ENCODE data around the gene IFNA14.
"Not testable (repeated sequence)": the region's sequence is repeated elsewhere in the genome, so short reads cannot be mapped to it uniquely, and the experiment has no call there.

Gene IFNA14

GRCh38 chr9:21239911-21240310 lies at the start of gene IFNA14:
Gene IFNA14 (minus strand): TSS chr9:21240005. CDS start chr9:21239935, 70 bp downstream.
- no peak for DNase-seq

GRCh38 chr9:21287280-21287679 lies 47.5 kb upstream of the IFNA14 start:
- no peak for DNase-seq

DNA sequence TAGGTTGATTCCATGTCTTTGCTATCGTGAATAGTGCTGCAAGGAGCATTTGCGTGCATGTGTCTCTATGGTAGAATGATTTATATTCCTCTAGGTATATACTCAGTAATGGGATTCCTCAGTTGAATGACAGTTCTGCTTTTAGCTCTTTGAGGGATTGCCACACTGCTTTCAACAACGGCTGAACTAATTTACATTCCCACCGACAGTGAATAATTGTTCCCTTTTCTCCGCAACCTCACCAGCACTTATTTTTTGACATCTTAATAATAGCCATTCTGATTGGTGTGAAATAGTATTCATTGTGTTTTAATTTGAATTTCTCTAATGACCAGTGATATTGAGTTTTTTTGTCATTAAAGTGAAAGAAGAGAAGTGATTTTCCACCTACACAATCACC lies 46.9 kb upstream of the IFNA14 start:
- DNase-seq: no peak

DNA sequence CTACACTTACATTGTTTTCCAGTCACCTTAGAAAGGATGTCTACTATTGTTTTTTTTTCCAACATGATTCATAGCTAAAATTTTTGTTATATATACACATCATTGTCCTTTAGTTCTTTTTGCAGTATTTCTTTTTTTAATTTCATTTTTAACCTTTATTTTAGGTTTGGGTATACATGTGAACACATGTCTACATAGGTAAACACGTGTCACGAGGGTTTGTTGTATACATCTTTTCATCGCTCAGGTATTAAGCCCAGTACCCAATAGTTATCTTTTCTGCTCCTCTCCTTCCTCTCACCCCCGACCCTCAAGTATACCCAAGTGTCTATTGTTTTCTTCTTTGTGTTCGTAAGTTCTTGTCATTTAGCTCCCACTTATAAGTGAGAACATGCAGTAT lies 46.3 kb upstream of the IFNA14 start:
- DNase-seq: no peak

DNA sequence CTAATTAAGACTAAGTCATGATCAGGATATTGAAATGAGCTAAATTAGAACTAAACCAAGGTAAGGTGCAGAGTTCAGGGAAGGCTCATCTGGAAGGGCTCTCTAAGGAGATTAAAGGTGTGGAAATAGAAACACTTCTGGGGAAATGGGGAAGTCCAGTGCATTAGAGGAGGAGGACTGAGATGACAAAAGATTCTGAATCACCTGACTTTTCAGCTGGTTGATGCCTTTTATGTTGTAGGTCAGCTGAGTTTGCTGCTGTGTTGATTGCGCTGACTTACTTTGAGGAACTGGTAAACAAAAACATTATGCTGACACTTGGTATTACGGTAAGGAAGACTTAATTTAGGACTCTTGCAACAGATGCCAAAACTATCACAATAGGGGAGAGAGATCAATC lies 41.5 kb upstream of the IFNA14 start:
- DNase-seq: no peak

GRCh38 chr9:21268347-21268657 lies 28.5 kb upstream of the IFNA14 start:
- DNase-seq: no peak

DNA sequence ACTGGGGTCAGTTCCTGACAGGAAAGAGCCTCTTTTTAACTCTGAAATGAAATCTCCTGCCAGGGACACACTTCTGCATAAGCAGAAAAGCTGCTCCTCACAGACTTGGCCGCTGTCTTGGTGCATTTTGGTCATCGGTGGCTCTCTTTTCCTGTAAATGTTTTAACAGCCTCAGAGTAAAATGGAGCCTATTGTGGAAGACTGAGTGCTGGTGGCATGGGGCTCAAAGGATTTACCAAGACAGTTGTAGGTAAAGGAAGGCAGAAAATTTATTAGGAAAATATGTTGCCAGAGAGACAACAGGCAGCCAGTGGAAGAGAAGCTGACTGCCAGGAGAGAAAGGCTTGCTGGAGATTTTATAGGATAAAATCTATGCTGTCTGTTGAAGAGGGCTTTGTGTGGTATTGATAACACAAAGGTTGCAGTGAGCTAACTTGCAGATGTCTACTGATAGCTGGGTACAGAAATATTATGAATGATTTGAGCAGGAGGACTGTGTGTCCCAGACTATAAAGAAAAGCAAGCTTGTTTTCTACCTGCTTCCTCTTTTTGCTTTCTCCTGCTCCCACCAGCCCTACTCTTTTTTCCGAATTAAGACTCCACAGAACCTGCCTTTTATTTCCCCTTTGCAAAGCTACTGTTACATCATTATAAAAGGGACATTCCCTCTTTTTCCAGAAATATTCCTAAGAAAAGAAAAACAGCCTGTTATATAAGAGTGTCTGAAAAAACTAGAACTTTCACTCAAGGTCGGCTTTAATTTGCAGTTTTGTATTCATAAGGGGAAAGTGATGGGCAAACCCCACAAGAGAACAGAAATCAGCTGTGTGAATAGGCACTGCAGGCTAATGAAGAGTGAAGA lies 27.9 kb upstream of the IFNA14 start:
- DNase-seq: no peak

- no peak for DNase-seq
These were observed 27.1 kb upstream of the IFNA14 start for GRCh38 chr9:21266733-21267484.

GRCh38 chr9:21265421-21266189 lies 25.8 kb upstream of the IFNA14 start:
- DNase-seq: no peak

DNA sequence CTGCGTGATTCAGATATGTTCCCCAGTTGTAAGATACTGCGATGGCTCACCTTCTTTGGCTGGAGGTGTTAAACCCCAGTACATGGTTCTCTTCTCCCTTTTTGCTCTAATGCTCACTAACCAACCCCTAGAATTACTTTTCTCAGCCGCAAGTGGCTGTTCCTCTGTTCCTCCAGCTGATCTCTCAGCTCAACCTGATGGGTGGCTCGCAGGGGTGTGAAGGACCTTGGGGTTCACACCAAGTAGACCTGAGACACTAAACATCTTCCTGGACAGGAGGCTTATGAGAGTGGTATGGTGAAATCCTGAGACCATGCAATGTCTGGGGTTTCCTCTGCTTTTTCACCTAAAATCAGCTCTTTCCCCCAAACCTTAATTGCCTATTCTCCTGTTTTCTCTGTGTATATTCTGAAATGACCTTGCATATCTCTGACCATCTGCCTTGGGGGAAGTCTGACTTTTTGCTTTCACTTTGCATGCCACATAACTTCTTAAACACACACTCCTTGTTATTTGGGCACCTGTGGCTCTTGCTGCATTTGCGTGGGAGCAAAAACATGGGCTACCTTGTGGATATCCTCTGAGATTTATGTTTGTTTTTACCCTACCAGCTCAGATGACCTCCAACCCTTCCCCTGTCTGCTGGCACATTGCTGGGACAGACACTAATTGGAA lies 15.9 kb upstream of the IFNA14 start:
- DNase-seq: no peak

DNA sequence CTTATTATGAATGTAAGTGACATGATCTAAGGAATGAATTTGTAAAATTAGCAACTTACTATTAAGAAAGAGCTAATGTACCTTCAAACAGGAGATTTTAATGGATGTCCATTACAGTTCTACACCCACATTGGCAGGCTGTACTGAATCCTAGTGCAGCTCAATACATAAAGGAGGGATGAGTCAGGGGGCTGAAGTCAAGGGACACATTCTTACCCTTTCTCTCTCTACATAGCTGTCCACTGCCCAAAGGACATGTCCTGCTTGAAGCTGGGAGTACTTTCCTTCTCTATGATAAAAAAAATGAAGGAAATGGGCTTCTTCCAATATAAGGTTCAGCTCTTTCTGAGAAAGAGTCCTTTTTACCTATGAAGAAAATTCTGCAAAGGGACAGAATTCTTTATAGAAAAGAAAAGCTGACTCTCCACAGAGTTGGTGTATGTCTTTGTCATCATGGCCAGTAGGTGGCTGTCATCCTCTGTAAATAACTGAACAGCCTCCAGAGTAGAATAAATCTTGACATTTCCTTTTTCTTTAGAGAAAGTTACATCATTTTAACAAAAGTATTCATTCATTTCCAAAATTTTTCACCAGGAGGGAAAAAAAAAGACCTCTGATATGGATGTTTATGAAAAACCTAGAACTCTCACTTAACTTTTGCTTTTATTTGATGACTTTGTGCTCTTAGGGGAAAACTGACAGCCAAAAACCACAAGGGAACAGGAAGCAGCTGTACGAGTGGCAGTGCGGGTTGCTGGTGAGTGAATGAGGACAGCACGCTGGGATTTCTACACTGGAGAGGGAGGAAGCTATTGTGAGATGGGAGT lies 13.1 kb upstream of the IFNA14 start:
- DNase-seq: no peak

GRCh38 chr9:21251638-21252037 lies 11.8 kb upstream of the IFNA14 start:
- DNase-seq: no peak

- no peak for DNase-seq
These were observed 11.4 kb upstream of the IFNA14 start for GRCh38 chr9:21251190-21251589.

- DNase-seq: no peak
These were observed 5.0 kb upstream of the IFNA14 start for GRCh38 chr9:21244836-21245235.

DNA sequence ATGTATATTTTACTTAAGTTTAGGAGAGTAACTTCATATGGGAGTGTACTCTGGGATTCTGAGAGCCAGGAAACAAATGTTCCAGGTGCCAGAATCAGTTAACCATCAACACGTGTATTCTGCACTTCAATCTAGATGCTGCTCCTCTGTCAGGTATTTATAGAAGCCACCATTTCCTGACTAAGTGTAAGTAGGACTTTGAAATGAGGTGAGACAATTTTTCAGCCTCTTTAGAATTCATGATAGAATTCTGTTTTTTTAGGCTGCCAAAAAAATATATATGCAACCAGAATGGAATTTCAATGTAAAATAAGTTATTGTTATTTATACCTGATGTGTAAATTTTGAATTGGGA lies 3.5 kb downstream of the IFNA14 start:
- not testable (repeated sequence) for DNase-seq

DNA sequence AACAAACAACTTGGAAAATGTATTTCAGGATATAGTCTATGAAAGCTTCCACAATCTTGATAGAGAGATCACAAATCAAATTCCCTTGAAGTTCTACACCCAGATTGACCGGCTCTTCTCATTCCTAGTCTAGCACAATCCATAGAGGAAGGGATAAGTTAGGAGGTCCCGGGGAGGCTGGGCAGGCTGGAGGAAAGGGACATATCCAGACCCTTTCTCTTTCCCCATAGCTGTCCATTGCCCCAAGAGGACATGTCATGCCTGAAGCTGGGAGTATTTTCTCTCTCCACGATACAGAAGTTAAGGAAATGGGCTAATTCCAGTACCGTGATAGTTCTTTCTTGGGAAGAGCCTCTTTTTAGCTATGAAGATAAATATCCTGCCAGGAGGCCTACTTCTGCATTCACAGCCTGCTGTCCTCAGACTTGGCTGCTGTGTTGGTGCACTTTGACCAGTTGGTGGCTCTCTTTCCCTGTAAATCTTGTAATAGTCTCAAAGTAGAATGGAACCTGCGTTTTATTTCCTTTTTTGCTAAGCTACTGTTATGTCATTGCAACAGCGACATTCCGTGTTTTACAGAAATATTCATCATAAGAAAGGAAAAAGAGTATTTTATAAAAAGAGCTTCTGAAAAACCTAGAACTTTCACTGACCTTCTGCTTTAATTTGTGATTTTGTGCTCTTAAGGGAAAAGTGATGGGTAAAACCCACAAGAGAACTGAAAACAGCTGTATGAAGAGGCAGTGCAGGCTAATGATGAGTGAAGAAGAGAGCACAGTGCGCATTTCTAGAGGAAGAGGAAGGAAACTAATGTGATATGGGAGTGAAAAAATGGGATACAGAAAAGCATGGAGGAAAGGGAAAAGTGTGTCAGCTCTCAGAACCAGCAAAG lies 4.1 kb downstream of the IFNA14 start:
- not testable (repeated sequence) for DNase-seq

- DNase-seq: no peak
These were observed 5.6 kb downstream of the IFNA14 start for GRCh38 chr9:21234153-21234687.

- no peak for DNase-seq
These were observed 6.5 kb downstream of the IFNA14 start for GRCh38 chr9:21233258-21233657.

DNA sequence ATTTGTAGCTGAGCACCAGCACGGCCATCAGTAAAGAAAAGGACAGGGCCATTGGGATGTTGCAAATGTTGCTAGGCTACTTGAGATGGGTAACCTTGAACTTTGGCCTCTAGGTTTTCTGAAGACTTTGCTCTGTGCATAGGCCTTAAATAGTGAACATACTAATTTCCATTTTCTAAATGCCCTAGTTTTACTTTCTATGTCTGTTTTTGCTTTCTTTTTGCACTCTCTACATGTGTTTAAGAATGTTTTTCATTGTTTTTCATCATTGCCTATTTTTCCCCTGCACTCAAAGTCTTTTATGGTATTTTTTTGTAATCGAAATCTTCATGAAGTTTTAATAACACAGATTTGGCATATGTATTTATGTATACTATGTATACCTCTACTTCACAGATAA lies 11.7 kb downstream of the IFNA14 start, which contains the start of gene IFNA17:
TSS of gene IFNA17 (minus strand) at position 101 of the 400 bp plus-strand sequence. CDS start at position 52, 49 bp downstream.
- DNase-seq: no peak

DNA sequence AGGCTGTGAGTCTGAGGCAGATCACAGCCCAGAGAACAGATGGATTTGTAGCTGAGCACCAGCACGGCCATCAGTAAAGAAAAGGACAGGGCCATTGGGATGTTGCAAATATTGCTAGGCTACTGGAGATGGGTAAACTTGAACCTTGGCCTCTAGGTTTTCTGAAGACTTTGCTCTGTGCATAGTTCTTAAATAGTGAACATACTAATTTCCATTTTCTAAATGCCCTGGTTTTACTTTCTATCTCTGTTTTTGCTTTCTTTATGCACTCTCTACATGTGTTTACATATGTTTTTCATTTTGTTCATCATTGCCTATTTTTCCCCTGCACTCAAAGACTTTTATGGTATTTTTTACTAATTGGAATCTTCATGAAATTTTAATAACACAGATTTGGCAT lies 22.6 kb downstream of the IFNA14 start, which contains the start of gene IFNA16:
TSS of gene IFNA16 (minus strand) at position 101 of the 400 bp plus-strand sequence. CDS start at position 95, 6 bp downstream.
- not testable (repeated sequence) for DNase-seq
